SK-N-SH treated with all-trans-retinoic acid at 6 μM for 48 hours (cell line): ENCODE measurements around the gene KRT4.

Experiments
- ATAC-seq: fragments of 200-7000 bp; cut with Tn5 transposase; 3 replicates; pipeline ENCODE4 v1.9.1; 2020; ENCODE audit warnings: mild to moderate bottlenecking, moderate library complexity
- ARNTL ChIP-seq: fragments of 450-650 bp; formaldehyde crosslinking; IDR thresholded peaks from 2 replicates; pipeline ENCODE4 v1.5.0; 2020; ENCODE audit warnings: low read depth, mild to moderate bottlenecking, moderate library complexity, borderline replicate concordance
- BACH2 ChIP-seq: fragments of 250-450 bp; sonication (Bioruptor Pico); IDR thresholded peaks from 2 replicates; pipeline ENCODE4 v1.9.0; 2021; ENCODE audit warnings: mild to moderate bottlenecking, borderline replicate concordance
- CSDC2 ChIP-seq: fragments of 250-450 bp; sonication (Bioruptor Pico); IDR thresholded peaks from 2 replicates; pipeline ENCODE4 v1.5.0; 2020; ENCODE audit warnings: mild to moderate bottlenecking, moderate library complexity
- ESRRG ChIP-seq: fragments of 250-450 bp; sonication (Bioruptor Pico); IDR thresholded peaks from 2 replicates; pipeline ENCODE4 v1.6.1; 2021; ENCODE audit warnings: mild to moderate bottlenecking
- GLIS3 ChIP-seq: fragments of 250-450 bp; sonication (Bioruptor Pico); IDR thresholded peaks from 2 replicates; pipeline ENCODE4 v1.5.0; 2020; ENCODE audit warnings: mild to moderate bottlenecking, moderate library complexity
- PPARA ChIP-seq: fragments of 250-450 bp; sonication (Bioruptor Pico); IDR thresholded peaks from 2 replicates; pipeline ENCODE4 v1.5.0; 2020; ENCODE audit warnings: mild to moderate bottlenecking, borderline replicate concordance
- RARB ChIP-seq: fragments of 250-450 bp; sonication (Bioruptor Pico); IDR thresholded peaks from 2 replicates; pipeline ENCODE4 v1.8.0; 2021; ENCODE audit warnings: mild to moderate bottlenecking, moderate library complexity
- SNAI2 ChIP-seq: fragments of 250-450 bp; sonication (Bioruptor Pico); IDR thresholded peaks from 2 replicates; pipeline ENCODE4 v1.5.0; 2020; ENCODE audit warnings: mild to moderate bottlenecking, moderate library complexity
- TCF4 ChIP-seq: fragments of 250-450 bp; sonication (Bioruptor Pico); IDR thresholded peaks from 2 replicates; pipeline ENCODE4 v1.8.0; 2021; ENCODE audit warnings: mild to moderate bottlenecking, moderate library complexity, borderline replicate concordance
- ZFP3 ChIP-seq: fragments of 250-450 bp; sonication (Bioruptor Pico); IDR thresholded peaks from 2 replicates; pipeline ENCODE4 v1.5.0; 2020; ENCODE audit warnings: mild to moderate bottlenecking, moderate library complexity
- ZFP30 ChIP-seq: fragments of 450-650 bp; formaldehyde crosslinking; IDR thresholded peaks from 2 replicates; pipeline ENCODE4 v1.5.0; 2022; ENCODE audit warnings: mild to moderate bottlenecking, moderate library complexity
- ZNF565 ChIP-seq: fragments of 450-650 bp; formaldehyde crosslinking; conservative IDR thresholded peaks from 2 replicates; pipeline ENCODE4 v1.5.0; 2020; ENCODE audit warnings: low read depth, mild to moderate bottlenecking, moderate library complexity
- ZNF8 ChIP-seq: fragments of 450-650 bp; formaldehyde crosslinking; IDR thresholded peaks from 2 replicates; pipeline ENCODE4 v1.5.0; 2020; ENCODE audit warnings: mild to moderate bottlenecking, moderate library complexity
- TF ChIP-seq, protein P1 (sequence below): fragments of 250-450 bp; sonication (Bioruptor Pico); IDR thresholded peaks from 2 replicates; pipeline ENCODE4 v1.8.0; 2021; ENCODE audit warnings: low read depth, mild to moderate bottlenecking, moderate library complexity, borderline replicate concordance
- TF ChIP-seq, protein P2 (sequence below): fragments of 250-450 bp; sonication (Bioruptor Pico); IDR thresholded peaks from 2 replicates; pipeline ENCODE4 v1.5.1; 2020; ENCODE audit warnings: low read depth, mild to moderate bottlenecking, moderate library complexity
- TF ChIP-seq, protein P3 (sequence below): fragments of 250-450 bp; sonication (Bioruptor Pico); IDR thresholded peaks from 2 replicates; pipeline ENCODE4 v1.5.0; 2020; ENCODE audit warnings: mild to moderate bottlenecking, moderate library complexity
- TF ChIP-seq, protein P4 (sequence below): fragments of 250-450 bp; sonication (Bioruptor Pico); IDR thresholded peaks from 2 replicates; pipeline ENCODE4 v1.8.0; 2020; ENCODE audit warnings: mild to moderate bottlenecking, moderate library complexity, borderline replicate concordance
- TF ChIP-seq, protein P5 (sequence below): fragments of 250-450 bp; sonication (Bioruptor Pico); IDR thresholded peaks from 2 replicates; pipeline ENCODE4 v1.5.1; 2021; ENCODE audit warnings: mild to moderate bottlenecking, moderate library complexity

The KRT4 gene

DNA sequence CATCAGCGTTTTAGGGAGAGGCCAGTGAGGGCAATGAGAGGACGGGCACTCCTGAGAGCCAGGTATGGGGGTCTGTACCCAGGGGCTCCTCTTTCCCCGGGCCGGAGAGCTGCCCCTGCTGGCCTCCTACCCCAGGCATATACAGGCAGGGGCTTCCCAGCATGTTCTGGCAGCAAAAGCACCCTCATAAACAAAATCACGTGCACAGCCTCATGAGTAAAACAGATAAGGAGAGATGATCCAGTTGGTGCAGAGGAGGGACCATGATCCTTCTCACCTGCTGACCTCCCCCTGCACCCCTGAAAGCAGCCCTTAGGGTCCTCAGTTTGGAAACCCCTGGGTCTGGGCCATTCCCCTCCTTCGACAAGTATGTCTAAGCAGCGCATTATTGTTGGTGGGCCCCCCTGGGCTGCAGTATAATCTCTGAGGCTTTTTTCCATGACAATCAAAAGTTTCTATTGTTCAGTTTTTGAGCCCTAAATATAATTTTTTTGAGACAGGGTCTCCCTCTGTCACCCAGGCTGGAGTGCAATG is 5.0 kb upstream of the KRT4 start:
- no peak for ATAC-seq
- TF ChIP-seq TCF4 (CRISPR knock-in tag) (no peak), ZNF8 (CRISPR knock-in tag) (no peak), RARB (CRISPR knock-in tag) (no peak), SNAI2 (CRISPR knock-in tag) (no peak), ESRRG (CRISPR knock-in tag) (no peak), ZNF565 (no peak), CSDC2 (CRISPR knock-in tag) (no peak), PPARA (CRISPR knock-in tag) (no peak), ZFP3 (CRISPR knock-in tag) (no peak), BACH2 (no peak), ZFP30 (CRISPR knock-in tag) (no peak)
- TF ChIP-seq, protein P1, sequence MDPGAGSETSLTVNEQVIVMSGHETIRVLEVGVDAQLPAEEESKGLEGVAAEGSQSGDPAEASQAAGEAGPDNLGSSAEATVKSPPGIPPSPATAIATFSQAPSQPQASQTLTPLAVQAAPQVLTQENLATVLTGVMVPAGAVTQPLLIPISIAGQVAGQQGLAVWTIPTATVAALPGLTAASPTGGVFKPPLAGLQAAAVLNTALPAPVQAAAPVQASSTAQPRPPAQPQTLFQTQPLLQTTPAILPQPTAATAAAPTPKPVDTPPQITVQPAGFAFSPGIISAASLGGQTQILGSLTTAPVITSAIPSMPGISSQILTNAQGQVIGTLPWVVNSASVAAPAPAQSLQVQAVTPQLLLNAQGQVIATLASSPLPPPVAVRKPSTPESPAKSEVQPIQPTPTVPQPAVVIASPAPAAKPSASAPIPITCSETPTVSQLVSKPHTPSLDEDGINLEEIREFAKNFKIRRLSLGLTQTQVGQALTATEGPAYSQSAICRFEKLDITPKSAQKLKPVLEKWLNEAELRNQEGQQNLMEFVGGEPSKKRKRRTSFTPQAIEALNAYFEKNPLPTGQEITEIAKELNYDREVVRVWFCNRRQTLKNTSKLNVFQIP (CRISPR knock-in tag), result no peak
- TF ChIP-seq, protein P2, sequence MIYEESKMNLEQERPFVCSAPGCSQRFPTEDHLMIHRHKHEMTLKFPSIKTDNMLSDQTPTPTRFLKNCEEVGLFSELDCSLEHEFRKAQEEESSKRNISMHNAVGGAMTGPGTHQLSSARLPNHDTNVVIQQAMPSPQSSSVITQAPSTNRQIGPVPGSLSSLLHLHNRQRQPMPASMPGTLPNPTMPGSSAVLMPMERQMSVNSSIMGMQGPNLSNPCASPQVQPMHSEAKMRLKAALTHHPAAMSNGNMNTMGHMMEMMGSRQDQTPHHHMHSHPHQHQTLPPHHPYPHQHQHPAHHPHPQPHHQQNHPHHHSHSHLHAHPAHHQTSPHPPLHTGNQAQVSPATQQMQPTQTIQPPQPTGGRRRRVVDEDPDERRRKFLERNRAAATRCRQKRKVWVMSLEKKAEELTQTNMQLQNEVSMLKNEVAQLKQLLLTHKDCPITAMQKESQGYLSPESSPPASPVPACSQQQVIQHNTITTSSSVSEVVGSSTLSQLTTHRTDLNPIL (CRISPR knock-in tag), result no peak
- TF ChIP-seq, protein P3, sequence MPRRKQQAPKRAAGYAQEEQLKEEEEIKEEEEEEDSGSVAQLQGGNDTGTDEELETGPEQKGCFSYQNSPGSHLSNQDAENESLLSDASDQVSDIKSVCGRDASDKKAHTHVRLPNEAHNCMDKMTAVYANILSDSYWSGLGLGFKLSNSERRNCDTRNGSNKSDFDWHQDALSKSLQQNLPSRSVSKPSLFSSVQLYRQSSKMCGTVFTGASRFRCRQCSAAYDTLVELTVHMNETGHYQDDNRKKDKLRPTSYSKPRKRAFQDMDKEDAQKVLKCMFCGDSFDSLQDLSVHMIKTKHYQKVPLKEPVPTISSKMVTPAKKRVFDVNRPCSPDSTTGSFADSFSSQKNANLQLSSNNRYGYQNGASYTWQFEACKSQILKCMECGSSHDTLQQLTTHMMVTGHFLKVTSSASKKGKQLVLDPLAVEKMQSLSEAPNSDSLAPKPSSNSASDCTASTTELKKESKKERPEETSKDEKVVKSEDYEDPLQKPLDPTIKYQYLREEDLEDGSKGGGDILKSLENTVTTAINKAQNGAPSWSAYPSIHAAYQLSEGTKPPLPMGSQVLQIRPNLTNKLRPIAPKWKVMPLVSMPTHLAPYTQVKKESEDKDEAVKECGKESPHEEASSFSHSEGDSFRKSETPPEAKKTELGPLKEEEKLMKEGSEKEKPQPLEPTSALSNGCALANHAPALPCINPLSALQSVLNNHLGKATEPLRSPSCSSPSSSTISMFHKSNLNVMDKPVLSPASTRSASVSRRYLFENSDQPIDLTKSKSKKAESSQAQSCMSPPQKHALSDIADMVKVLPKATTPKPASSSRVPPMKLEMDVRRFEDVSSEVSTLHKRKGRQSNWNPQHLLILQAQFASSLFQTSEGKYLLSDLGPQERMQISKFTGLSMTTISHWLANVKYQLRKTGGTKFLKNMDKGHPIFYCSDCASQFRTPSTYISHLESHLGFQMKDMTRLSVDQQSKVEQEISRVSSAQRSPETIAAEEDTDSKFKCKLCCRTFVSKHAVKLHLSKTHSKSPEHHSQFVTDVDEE, result no peak
- TF ChIP-seq, protein P4, sequence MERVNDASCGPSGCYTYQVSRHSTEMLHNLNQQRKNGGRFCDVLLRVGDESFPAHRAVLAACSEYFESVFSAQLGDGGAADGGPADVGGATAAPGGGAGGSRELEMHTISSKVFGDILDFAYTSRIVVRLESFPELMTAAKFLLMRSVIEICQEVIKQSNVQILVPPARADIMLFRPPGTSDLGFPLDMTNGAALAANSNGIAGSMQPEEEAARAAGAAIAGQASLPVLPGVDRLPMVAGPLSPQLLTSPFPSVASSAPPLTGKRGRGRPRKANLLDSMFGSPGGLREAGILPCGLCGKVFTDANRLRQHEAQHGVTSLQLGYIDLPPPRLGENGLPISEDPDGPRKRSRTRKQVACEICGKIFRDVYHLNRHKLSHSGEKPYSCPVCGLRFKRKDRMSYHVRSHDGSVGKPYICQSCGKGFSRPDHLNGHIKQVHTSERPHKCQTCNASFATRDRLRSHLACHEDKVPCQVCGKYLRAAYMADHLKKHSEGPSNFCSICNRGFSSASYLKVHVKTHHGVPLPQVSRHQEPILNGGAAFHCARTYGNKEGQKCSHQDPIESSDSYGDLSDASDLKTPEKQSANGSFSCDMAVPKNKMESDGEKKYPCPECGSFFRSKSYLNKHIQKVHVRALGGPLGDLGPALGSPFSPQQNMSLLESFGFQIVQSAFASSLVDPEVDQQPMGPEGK (CRISPR knock-in tag), result no peak

DNA sequence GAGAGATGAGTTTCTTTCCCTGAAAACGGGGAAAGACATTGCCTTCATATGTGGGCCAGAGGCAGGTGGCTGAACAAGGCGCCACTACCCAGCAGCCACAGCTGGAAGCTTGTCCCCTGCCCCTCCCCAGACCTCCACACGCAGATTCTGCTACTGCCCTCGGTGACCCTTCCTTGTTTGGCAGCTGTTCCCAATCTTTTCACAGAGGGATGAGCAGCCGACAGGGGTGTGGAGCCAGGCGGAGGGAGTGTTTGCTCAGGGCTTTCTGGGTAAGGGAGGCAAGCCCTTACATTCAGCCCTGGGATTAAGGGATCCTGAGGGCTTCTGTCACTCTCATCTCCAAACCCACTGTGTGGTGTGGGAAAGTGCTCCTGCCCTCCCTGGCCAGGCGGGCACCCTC is 4.5 kb upstream of the KRT4 start:
- ATAC-seq, result no peak
- TF ChIP-seq SNAI2 (CRISPR knock-in tag), result no peak
- TF ChIP-seq ZNF8 (CRISPR knock-in tag), result no peak

DNA sequence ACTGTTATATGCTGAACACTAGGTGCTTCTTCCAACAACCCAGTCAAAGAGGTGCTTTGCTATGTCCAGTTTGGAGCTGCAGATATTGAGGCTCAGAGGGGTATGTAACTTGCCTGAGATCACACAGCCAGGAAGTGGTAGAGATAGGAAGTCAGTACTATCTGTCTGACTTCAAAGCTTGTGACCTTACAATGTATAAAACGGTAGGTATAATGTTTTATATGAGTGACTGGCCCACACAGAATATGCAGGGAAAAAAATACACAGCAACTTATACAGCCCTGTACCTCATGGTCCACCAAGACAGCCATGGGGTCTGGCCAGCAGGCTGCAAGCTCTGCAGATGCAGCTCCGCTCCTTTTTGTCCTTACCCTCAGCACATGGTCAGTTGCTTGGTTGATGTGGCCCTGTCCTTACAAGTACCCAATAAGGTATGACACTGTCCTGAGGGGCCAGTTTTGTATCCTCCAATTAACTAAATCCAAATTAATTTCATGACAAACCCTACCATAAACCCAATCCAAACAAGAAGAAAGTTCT is 3.9 kb upstream of the KRT4 start:
- no peak for ATAC-seq
- TF ChIP-seq, protein P2 (CRISPR knock-in tag), result no peak
- TF ChIP-seq RARB (CRISPR knock-in tag), result no peak
- no peak for TF ChIP-seq ZNF8 (CRISPR knock-in tag)
- TF ChIP-seq, protein P1 (CRISPR knock-in tag), result no peak
- TF ChIP-seq ARNTL, result no peak
- no peak for TF ChIP-seq CSDC2 (CRISPR knock-in tag)
- no peak for TF ChIP-seq ZFP3 (CRISPR knock-in tag)
- no peak for TF ChIP-seq TCF4 (CRISPR knock-in tag)
- no peak for TF ChIP-seq BACH2
- no peak for TF ChIP-seq GLIS3 (CRISPR knock-in tag)
- TF ChIP-seq ZFP30 (CRISPR knock-in tag), result no peak
- TF ChIP-seq, protein P5, sequence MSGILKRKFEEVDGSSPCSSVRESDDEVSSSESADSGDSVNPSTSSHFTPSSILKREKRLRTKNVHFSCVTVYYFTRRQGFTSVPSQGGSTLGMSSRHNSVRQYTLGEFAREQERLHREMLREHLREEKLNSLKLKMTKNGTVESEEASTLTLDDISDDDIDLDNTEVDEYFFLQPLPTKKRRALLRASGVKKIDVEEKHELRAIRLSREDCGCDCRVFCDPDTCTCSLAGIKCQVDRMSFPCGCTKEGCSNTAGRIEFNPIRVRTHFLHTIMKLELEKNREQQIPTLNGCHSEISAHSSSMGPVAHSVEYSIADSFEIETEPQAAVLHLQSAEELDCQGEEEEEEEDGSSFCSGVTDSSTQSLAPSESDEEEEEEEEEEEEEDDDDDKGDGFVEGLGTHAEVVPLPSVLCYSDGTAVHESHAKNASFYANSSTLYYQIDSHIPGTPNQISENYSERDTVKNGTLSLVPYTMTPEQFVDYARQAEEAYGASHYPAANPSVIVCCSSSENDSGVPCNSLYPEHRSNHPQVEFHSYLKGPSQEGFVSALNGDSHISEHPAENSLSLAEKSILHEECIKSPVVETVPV (CRISPR knock-in tag), result no peak
- no peak for TF ChIP-seq ESRRG (CRISPR knock-in tag)
